ENCODE data around the gene MKNK1.

Gene MKNK1

GRCh38 chr1:46550751-46551231, 53.3 kb downstream of the MKNK1 start:
- no peak overlapping the region for H3K4me3 ChIP-seq (ENCODE audit: low read depth, low read length)
- no peak for TF ChIP-seq CTCF (IDR thresholded peaks at IDR 0.05; ENCODE audit: control insufficient read depth, extremely low read depth, insufficient read depth)
- DNase-seq (ENCODE audit: low read depth), result no peak

- TF ChIP-seq CTCF (IDR thresholded peaks at IDR 0.05; ENCODE audit: control insufficient read depth, extremely low read depth, insufficient read depth), result no peak
- no peak overlapping the region for H3K4me3 ChIP-seq (ENCODE audit: low read depth, low read length)
- no peak for DNase-seq (ENCODE audit: low read depth)
These were observed 54.1 kb downstream of the MKNK1 start for GRCh38 chr1:46549697-46550681.

- TF ChIP-seq CTCF (IDR thresholded peaks at IDR 0.05; ENCODE audit: control insufficient read depth, extremely low read depth, insufficient read depth), result peak; percentile 68
- peak; percentile 14 for DNase-seq (ENCODE audit: low read depth)
- H3K4me3 ChIP-seq (ENCODE audit: low read depth, low read length), result no peak overlapping the region
These were observed 56.3 kb downstream of the MKNK1 start for GRCh38 chr1:46547481-46548383.

GRCh38 chr1:46546210-46546609, 57.9 kb downstream of the MKNK1 start:
- TF ChIP-seq CTCF (IDR thresholded peaks at IDR 0.05; ENCODE audit: control insufficient read depth, extremely low read depth, insufficient read depth), result no peak
- H3K4me3 ChIP-seq (ENCODE audit: low read depth, low read length), result no peak overlapping the region
- no peak for DNase-seq (ENCODE audit: low read depth)

GRCh38 chr1:46545784-46546183, 58.3 kb downstream of the MKNK1 start:
- no peak overlapping the region for H3K4me3 ChIP-seq (ENCODE audit: low read depth, low read length)
- TF ChIP-seq CTCF (IDR thresholded peaks at IDR 0.05; ENCODE audit: control insufficient read depth, extremely low read depth, insufficient read depth), result no peak
- no peak for DNase-seq (ENCODE audit: low read depth)

- H3K4me3 ChIP-seq (ENCODE audit: low read depth, low read length), result no peak overlapping the region
- no peak for TF ChIP-seq CTCF (IDR thresholded peaks at IDR 0.05; ENCODE audit: control insufficient read depth, extremely low read depth, insufficient read depth)
- no peak for DNase-seq (ENCODE audit: low read depth)
These were observed 59.4 kb downstream of the MKNK1 start for GRCh38 chr1:46544561-46545240.

All from LNCaP clone FGC (cell line).